ENCODE data around the gene IQCF2. TPM values are rescaled to one million over a fixed set of nuclear protein-coding genes. Genes with fewer than 3 reads are reported as not detected.

IQCF2 gene
- total RNA-seq, 4 donors from 2014 or later, result not detected

DNA sequence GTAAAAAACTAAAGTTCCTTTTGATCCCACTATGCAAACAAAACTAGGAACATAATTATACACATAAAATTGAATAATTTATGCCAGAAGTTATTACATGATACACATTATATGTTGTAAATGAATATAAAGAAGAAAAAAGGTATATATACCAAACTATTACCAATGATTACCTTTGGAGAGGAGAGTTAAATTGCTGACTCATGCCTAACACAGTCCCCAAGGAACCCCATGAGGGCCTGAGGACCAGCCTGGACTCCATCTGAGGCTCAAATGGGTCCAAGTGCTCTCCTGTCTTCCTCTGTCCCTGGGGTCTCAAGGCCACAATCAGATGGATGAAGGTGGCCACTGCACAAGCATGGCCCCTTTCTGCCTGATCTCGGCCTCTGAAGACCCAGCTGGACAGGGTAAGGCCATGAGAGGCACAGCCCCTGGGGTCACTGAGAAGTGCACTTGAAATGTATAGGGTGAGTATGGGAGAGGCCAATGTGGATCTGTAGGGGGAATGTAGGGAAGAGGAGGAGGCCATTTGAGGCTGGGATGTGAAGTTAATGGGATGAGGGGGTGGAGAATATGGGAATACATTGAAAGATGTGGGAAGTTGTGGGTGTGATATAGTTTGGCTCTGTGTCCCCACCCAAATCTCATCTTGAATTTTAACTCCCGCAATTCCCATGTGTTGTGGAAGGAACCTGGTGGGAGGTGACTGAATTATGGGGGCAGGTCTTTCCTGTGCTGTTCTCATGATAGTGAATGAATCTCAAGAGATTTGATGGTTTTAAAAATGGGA, 42.8 kb downstream of the IQCF2 start:
- intact Hi-C loops (cut with DNase I; ENCODE audit: low total_unique reads), result no loop called here
- WGBS, 2 donors, result 89 to 92% methylated on average over 2 of the region's 2 CpGs
- no peak overlapping the region for H3K4me3 ChIP-seq (ENCODE audit: low read depth, poor library complexity, severe bottlenecking)
- TF ChIP-seq POLR2A (IDR thresholded peaks at IDR 0.05) (no peak), CTCF (IDR thresholded peaks at IDR 0.05) (no peak)
- no peak for DNase-seq (ENCODE audit: low spot score in 2 of 2)

DNA sequence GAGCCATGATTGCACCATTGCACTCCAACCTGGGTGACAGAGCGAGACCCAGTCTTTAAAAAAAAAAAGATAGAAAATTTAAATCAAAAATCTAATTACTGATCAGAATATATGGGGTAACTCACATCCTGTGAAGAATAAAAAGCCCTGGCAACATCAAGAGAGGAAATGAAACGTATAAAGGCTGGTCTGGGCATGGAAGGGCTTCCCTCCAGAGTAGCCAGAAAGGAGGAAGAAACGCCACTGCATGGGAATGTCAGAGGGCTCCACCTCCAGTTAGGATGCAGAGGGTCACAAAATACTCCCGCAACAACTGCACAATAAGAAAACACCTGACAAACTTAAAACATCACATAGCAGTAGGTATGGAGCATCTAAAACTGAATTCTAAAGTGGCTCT, 46.6 kb downstream of the IQCF2 start:
- intact Hi-C loops (cut with DNase I; ENCODE audit: low total_unique reads), result no loop called here
- 62 to 70% methylated on average over 4 of the region's 4 CpGs for WGBS, 2 donors
- DNase-seq (ENCODE audit: low spot score in 2 of 2), result no peak

More for the DNA sequence above, 46.6 kb downstream of the IQCF2 start:
- no peak for TF ChIP-seq POLR2A (IDR thresholded peaks at IDR 0.05)
- no peak for TF ChIP-seq CTCF (IDR thresholded peaks at IDR 0.05)
- no peak overlapping the region for H3K4me3 ChIP-seq (ENCODE audit: low read depth, poor library complexity, severe bottlenecking)

Other genes with a start within 250 kb of the IQCF2 start
- gene TEX264, start 190.4 kb upstream of the IQCF2 start, total RNA-seq, result 100 to 1,000 TPM; 103 to 232 (median 134) TPM
- gene GRM2, start 154.5 kb upstream of the IQCF2 start, total RNA-seq, result 1 to 10 TPM in 2 of 4 donors, under 1 TPM in 2; 0.13 to 2.2 (median 0.91) TPM
- gene IQCF6, start 82.4 kb upstream of the IQCF2 start, total RNA-seq, result not detected
- not detected for gene IQCF5, start 14.0 kb downstream of the IQCF2 start, total RNA-seq
- gene IQCF1, start 41.7 kb downstream of the IQCF2 start, total RNA-seq, result not detected
- gene RRP9, start 80.3 kb downstream of the IQCF2 start, total RNA-seq, result 10 to 100 TPM; 10.0 to 16.9 (median 14.0) TPM
- 10 to 100 TPM in 2 of 4 donors, 1 to 10 TPM in 2; 6.0 to 16.2 (median 9.0) TPM for gene PARP3, start 80.7 kb downstream of the IQCF2 start, total RNA-seq
- gene GPR62, start 93.8 kb downstream of the IQCF2 start, total RNA-seq, result not detected
- gene PCBP4, start 105.8 kb downstream of the IQCF2 start, total RNA-seq, result 10 to 100 TPM; 25.5 to 46.7 (median 29.2) TPM
- 10 to 100 TPM; 35.0 to 69.4 (median 51.9) TPM for gene ABHD14B, start 112.4 kb downstream of the IQCF2 start, total RNA-seq
- gene ABHD14A, start 113.4 kb downstream of the IQCF2 start, total RNA-seq, result 10 to 100 TPM in 1 of 4 donors, 1 to 10 TPM in 3; 2.2 to 14.8 (median 5.0) TPM
- 10 to 100 TPM; 16.2 to 44.2 (median 30.5) TPM for gene ACY1, start 121.9 kb downstream of the IQCF2 start, total RNA-seq
- 1,000 to 10,000 TPM; 1,729 to 2,645 (median 2,120) TPM for gene RPL29, start 134.3 kb downstream of the IQCF2 start, total RNA-seq
- gene DUSP7, start 195.0 kb downstream of the IQCF2 start, total RNA-seq, result 10 to 100 TPM; 54.6 to 96.3 (median 79.2) TPM